ENCODE data around the gene ZFPL1. TPM values are rescaled to one million over a fixed set of nuclear protein-coding genes. Genes with fewer than 3 reads are reported as not detected.

ZFPL1 gene
- total RNA-seq, 1 donor from 2014 or later, result 33.9 TPM

DNA sequence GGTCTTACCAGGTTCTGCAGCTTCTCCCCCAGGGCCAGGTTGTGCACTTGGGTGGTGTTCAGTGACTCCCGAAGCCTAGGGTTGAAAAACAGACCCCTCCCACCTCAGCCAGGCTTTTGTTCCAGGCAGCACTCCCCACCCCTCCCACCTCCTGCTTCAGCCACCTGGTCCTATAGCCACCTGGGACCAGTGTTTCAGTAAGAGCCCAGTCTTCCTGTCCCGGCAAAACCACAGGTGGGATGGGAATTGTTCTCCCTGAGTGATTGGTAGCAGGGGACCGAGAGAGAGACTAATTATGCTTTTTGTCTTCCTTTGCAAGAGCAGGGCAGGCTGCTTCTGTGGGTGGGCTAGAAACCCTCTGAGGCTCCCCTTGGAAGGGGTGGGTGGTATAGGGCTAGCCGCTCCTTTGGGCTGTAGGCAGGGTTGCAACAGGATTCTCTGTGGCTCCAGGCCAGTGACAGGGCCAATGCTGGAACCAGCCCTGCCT lies 17.2 kb upstream of the ZFPL1 start:
- H3K4me3 Mint-ChIP-seq (ENCODE audit: unreplicated experiment), result no peak overlapping the region
- H3K9me3 Mint-ChIP-seq (ENCODE audit: unreplicated experiment), result peaks cover 1% of the 10 kb centered on the region
- DNase-seq, result peak; percentile 41
- H3K27me3 Mint-ChIP-seq (ENCODE audit: unreplicated experiment), result no peaks in the 10 kb centered on the region
- no peaks in the 10 kb centered on the region for H3K36me3 Mint-ChIP-seq (ENCODE audit: unreplicated experiment)
- peak overlapping the region; percentile 48 for H3K27ac Mint-ChIP-seq (ENCODE audit: unreplicated experiment)
- peaks cover 7% of the 10 kb centered on the region for H3K4me1 Mint-ChIP-seq (ENCODE audit: low read depth, unreplicated experiment)
- TF ChIP-seq, protein P1, sequence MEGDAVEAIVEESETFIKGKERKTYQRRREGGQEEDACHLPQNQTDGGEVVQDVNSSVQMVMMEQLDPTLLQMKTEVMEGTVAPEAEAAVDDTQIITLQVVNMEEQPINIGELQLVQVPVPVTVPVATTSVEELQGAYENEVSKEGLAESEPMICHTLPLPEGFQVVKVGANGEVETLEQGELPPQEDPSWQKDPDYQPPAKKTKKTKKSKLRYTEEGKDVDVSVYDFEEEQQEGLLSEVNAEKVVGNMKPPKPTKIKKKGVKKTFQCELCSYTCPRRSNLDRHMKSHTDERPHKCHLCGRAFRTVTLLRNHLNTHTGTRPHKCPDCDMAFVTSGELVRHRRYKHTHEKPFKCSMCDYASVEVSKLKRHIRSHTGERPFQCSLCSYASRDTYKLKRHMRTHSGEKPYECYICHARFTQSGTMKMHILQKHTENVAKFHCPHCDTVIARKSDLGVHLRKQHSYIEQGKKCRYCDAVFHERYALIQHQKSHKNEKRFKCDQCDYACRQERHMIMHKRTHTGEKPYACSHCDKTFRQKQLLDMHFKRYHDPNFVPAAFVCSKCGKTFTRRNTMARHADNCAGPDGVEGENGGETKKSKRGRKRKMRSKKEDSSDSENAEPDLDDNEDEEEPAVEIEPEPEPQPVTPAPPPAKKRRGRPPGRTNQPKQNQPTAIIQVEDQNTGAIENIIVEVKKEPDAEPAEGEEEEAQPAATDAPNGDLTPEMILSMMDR (IDR thresholded peaks at IDR 0.05; ENCODE audit: partially characterized antibody, unreplicated experiment), result no peak

DNA sequence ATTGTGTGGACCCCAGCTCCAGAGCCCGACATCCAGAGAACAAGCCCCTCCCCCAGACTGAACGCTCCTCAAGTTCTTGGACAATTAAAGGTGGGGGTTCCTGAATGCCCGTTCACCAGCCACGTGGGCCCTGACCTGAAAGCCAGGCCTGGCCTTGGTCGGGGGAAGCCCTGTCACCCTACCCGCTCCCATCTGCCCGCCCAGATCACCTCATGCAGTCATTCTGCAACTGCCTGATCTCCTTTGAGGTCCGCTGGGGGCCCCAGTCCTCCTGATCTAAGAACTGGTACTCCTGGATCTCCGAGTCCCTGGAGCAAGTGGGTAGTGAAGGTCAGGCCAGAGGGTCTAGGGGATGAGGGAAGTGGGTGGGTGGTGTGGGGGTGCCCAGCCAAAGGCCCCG lies 16.6 kb upstream of the ZFPL1 start:
- H3K9me3 Mint-ChIP-seq (ENCODE audit: unreplicated experiment), result peaks cover 1% of the 10 kb centered on the region
- H3K4me1 Mint-ChIP-seq (ENCODE audit: low read depth, unreplicated experiment), result peaks cover 7% of the 10 kb centered on the region
- DNase-seq, result no peak
- TF ChIP-seq, protein P1 (IDR thresholded peaks at IDR 0.05; ENCODE audit: partially characterized antibody, unreplicated experiment), result no peak
- H3K4me3 Mint-ChIP-seq (ENCODE audit: unreplicated experiment), result no peak overlapping the region
- H3K27ac Mint-ChIP-seq (ENCODE audit: unreplicated experiment), result no peak overlapping the region
- no peaks in the 10 kb centered on the region for H3K36me3 Mint-ChIP-seq (ENCODE audit: unreplicated experiment)
- no peaks in the 10 kb centered on the region for H3K27me3 Mint-ChIP-seq (ENCODE audit: unreplicated experiment)

GRCh38 chr11:65069217-65069616 lies 14.8 kb upstream of the ZFPL1 start:
- no peak overlapping the region for H3K4me3 Mint-ChIP-seq (ENCODE audit: unreplicated experiment)
- peaks cover 1% of the 10 kb centered on the region for H3K9me3 Mint-ChIP-seq (ENCODE audit: unreplicated experiment)
- TF ChIP-seq, protein P1 (IDR thresholded peaks at IDR 0.05; ENCODE audit: partially characterized antibody, unreplicated experiment), result no peak
- no peaks in the 10 kb centered on the region for H3K36me3 Mint-ChIP-seq (ENCODE audit: unreplicated experiment)
- no peak for DNase-seq
- H3K4me1 Mint-ChIP-seq (ENCODE audit: low read depth, unreplicated experiment), result peaks cover 7% of the 10 kb centered on the region
- no peak overlapping the region for H3K27ac Mint-ChIP-seq (ENCODE audit: unreplicated experiment)
- H3K27me3 Mint-ChIP-seq (ENCODE audit: unreplicated experiment), result no peaks in the 10 kb centered on the region

DNA sequence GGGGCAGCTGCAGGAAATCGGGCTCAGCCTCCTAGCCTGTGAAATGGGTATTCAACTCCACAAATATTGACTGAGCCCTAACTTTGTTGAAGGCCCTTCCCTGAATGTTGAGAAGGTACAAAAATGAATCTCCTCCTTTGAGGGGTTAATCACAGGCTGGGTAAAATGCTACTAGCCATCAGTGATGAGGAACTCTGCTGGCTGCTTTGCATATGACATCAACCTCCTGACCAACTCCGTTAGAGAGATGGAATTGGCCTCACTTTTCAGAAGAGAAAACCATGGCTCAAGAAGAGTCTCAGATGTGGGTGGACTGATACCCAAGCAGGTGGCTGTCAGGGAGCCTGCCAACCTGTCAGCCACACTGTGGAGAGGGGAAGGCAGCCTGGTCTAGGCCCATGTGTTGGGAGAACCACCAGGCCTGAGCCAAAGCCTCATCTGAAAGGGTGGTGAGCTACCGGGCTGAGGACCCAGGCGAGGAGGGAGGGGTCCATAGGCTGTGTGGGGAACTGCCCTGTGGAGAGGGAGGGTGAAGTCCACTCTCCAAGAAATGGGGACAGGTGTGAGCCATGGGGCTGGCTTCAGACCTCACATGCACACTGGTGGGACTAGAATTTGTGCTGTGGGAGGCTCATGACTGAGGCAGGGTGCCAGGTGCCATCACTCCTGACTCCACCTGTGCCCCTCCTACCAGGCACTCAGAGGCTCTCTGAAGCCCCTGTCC lies 12.0 kb upstream of the ZFPL1 start:
- Mint-ChIP-seq H3K27me3 (ENCODE audit: unreplicated experiment) (no peaks in the 10 kb centered on the region), H3K4me1 (ENCODE audit: low read depth, unreplicated experiment) (peaks cover 6% of the 10 kb centered on the region), H3K27ac (ENCODE audit: unreplicated experiment) (no peak overlapping the region), H3K9me3 (ENCODE audit: unreplicated experiment) (peaks cover 1% of the 10 kb centered on the region), H3K36me3 (ENCODE audit: unreplicated experiment) (no peaks in the 10 kb centered on the region), H3K4me3 (ENCODE audit: unreplicated experiment) (no peak overlapping the region)
- no peak for DNase-seq
- TF ChIP-seq, protein P1 (IDR thresholded peaks at IDR 0.05; ENCODE audit: partially characterized antibody, unreplicated experiment), result no peak

DNA sequence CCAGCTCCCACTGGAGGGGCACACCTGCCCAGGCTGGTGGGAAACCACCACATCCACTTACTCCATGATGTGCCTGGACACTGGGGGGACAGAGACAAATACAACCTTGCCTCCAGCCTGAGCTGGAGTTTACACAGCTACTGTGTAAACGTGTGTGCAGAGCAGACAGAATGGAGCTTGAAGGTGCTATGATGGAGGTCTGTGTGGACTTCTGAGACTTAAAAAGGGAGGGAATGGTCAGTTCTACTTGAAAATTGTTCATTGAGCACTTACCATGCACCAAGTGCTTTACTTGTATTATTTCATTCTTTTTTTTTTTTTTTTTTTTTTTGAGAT lies 11.4 kb upstream of the ZFPL1 start:
- no peak for DNase-seq
- Mint-ChIP-seq H3K9me3 (ENCODE audit: unreplicated experiment) (peaks cover 1% of the 10 kb centered on the region), H3K36me3 (ENCODE audit: unreplicated experiment) (no peaks in the 10 kb centered on the region), H3K27ac (ENCODE audit: unreplicated experiment) (no peak overlapping the region), H3K4me1 (ENCODE audit: low read depth, unreplicated experiment) (peaks cover 5% of the 10 kb centered on the region), H3K27me3 (ENCODE audit: unreplicated experiment) (peaks cover 1% of the 10 kb centered on the region), H3K4me3 (ENCODE audit: unreplicated experiment) (no peak overlapping the region)
- TF ChIP-seq, protein P1 (IDR thresholded peaks at IDR 0.05; ENCODE audit: partially characterized antibody, unreplicated experiment), result no peak

All from glutamatergic neuron (in vitro differentiated cells).